IMR-90 (cell line): ENCODE results near the gene GABRB3. TPM values are rescaled to one million over a fixed set of nuclear protein-coding genes. Genes with fewer than 3 reads are reported as not detected.

Experiments used
- ATAC-seq: fragments of 200-7000 bp; cut with Tn5 transposase; 2 replicates; pipeline ENCODE4 v1.9.1; 2020; ENCODE audit warnings: low read depth, mild to moderate bottlenecking, moderate library complexity
- BruUV-seq: library from RNA; stranded (reverse); fragments of 400-500 nt; replicated peaks from 2 replicates; lab custom pipeline; 2021; lab: Mats Ljungman, UMichigan
- CTCF ChIA-PET: fragments of 300-600 bp; formaldehyde crosslinking; extraction: SDS; loops from one replicate; lab custom pipeline; 2021; ENCODE audit warnings: antibody characterized with exemption; lab: Yijun Ruan, JAX
- POLR2A ChIA-PET: fragments of 300-600 bp; sonication (Branson Sonifier 250); formaldehyde crosslinking; loops from one replicate; lab custom pipeline; 2022; ENCODE audit warnings: antibody characterized with exemption; ENCODE audit not compliant: unreplicated experiment; lab: Charles Lee
- DNase-seq: peaks from one replicate; pipeline ENCODE4 v3.0.0; 2013
- H2AFZ ChIP-seq: replicated peaks from 2 replicates; pipeline ENCODE3; 2013; ENCODE audit warnings: low read length, mild to moderate bottlenecking; ENCODE audit not compliant: poor library complexity
- H2AK5ac ChIP-seq: 2 replicates; pipeline ENCODE4 v1.6.1; 2013; ENCODE audit warnings: low read depth, low read length, inconsistent platforms
- H2AK9ac ChIP-seq: replicated peaks from 2 replicates; pipeline ENCODE3; 2013; ENCODE audit warnings: mild to moderate bottlenecking, low read depth, low read length, moderate library complexity; ENCODE audit not compliant: poor library complexity
- H2BK120ac ChIP-seq: 2 replicates; pipeline ENCODE4 v1.6.1; 2013; ENCODE audit warnings: low read depth, low read length, inconsistent platforms
- H2BK15ac ChIP-seq: 3 replicates; pipeline ENCODE4 v1.6.1; 2013; ENCODE audit warnings: low read depth, low read length, inconsistent platforms
- H2BK20ac ChIP-seq: 2 replicates; pipeline ENCODE4 v1.6.1; 2013; ENCODE audit warnings: low read depth, mild to moderate bottlenecking, inconsistent platforms, low read length, moderate library complexity
- H2BK5ac ChIP-seq: 2 replicates; pipeline ENCODE4 v1.6.1; 2013; ENCODE audit warnings: mild to moderate bottlenecking, low read depth, low read length, inconsistent platforms; ENCODE audit not compliant: poor library complexity, severe bottlenecking
- H3K14ac ChIP-seq: replicated peaks from 2 replicates; pipeline ENCODE4 v1.6.1; 2013; ENCODE audit warnings: low read depth, low read length, inconsistent platforms
- H3K18ac ChIP-seq: 2 replicates; pipeline ENCODE4 v1.6.1; 2013; ENCODE audit warnings: low read depth, low read length, control low read depth
- H3K23ac ChIP-seq: 2 replicates; pipeline ENCODE4 v1.6.1; 2013; ENCODE audit warnings: low read depth, low read length, inconsistent platforms
- H3K27ac ChIP-seq: 2 replicates; pipeline ENCODE4 v1.5.1; 2013; ENCODE audit warnings: mild to moderate bottlenecking, control low read depth, low read length; ENCODE audit not compliant: insufficient read depth
- H3K27me3 ChIP-seq: 2 replicates; pipeline ENCODE4 v1.6.1; 2013; ENCODE audit warnings: low read length; ENCODE audit not compliant: control insufficient read depth, insufficient read depth
- H3K36me3 ChIP-seq: 2 replicates; pipeline ENCODE4 v1.6.1; 2013; ENCODE audit warnings: low read length, mixed read lengths; ENCODE audit not compliant: control insufficient read depth, insufficient read depth
- H3K4ac ChIP-seq: 2 replicates; pipeline ENCODE4 v1.6.1; 2013; ENCODE audit warnings: low read depth, low read length, inconsistent platforms
- H3K4me1 ChIP-seq: 2 replicates; pipeline ENCODE4 v1.6.1; 2013; ENCODE audit warnings: low read length, mixed read lengths; ENCODE audit not compliant: control insufficient read depth, insufficient read depth
- H3K4me2 ChIP-seq: 2 replicates; pipeline ENCODE4 v1.6.1; 2013; ENCODE audit warnings: low read depth, mild to moderate bottlenecking, control low read depth, low read length, moderate library complexity
- H3K4me3 ChIP-seq: 2 replicates; pipeline ENCODE4 v1.5.1; 2013; ENCODE audit warnings: low read depth, mild to moderate bottlenecking, control low read depth, low read length, moderate library complexity; ENCODE audit not compliant: insufficient read depth
- H3K56ac ChIP-seq: 2 replicates; pipeline ENCODE4 v1.6.1; 2013; ENCODE audit warnings: low read length, inconsistent platforms; ENCODE audit not compliant: insufficient read depth; ENCODE audit errors: extremely low read depth
- H3K79me1 ChIP-seq, 2 experiments: 2 replicates each; pipeline ENCODE4 v1.6.1; 2013; ENCODE audit warnings: low read length in 2 of 2, inconsistent platforms in 1 of 2, low read depth in 1 of 2
- H3K9ac ChIP-seq: 2 replicates; pipeline ENCODE4 v1.6.1; 2013; ENCODE audit warnings: low read depth, low read length, control low read depth
- H3K9me1 ChIP-seq: 2 replicates; pipeline ENCODE4 v1.6.1; 2013; ENCODE audit warnings: low read length, inconsistent platforms; ENCODE audit not compliant: insufficient read depth
- H3K9me3 ChIP-seq: 2 replicates; pipeline ENCODE4 v1.6.1; 2013; ENCODE audit warnings: low read length; ENCODE audit not compliant: control insufficient read depth, insufficient read depth
- H4K20me1 ChIP-seq: 2 replicates; pipeline ENCODE4 v1.6.1; 2013; ENCODE audit warnings: low read length, inconsistent platforms; ENCODE audit not compliant: insufficient read depth
- H4K5ac ChIP-seq: 2 replicates; pipeline ENCODE4 v1.6.1; 2013; ENCODE audit warnings: mild to moderate bottlenecking, low read depth, low read length, control low read depth
- H4K8ac ChIP-seq, 2 experiments: 2 replicates each; pipeline ENCODE4 v1.6.1; 2013; ENCODE audit warnings: low read depth in 2 of 2, low read length in 2 of 2, control low read depth in 1 of 2, inconsistent platforms in 1 of 2
- H4K91ac ChIP-seq: 2 replicates; pipeline ENCODE4 v1.6.1; 2013; ENCODE audit warnings: low read depth, low read length, inconsistent platforms; ENCODE audit not compliant: insufficient read depth
- CEBPB ChIP-seq: IDR thresholded peaks from 2 replicates; pipeline ENCODE4 v1.6.1; 2012; ENCODE audit warnings: low read depth, low read length, improper control_type of control experiment
- MXI1 ChIP-seq: IDR thresholded peaks from 2 replicates; pipeline ENCODE4 v1.6.1; 2012; ENCODE audit warnings: low read depth, mild to moderate bottlenecking, low read length, moderate library complexity, borderline replicate concordance
- NFE2L2 ChIP-seq: fragments of 150-350 bp; IDR thresholded peaks from 2 replicates; pipeline ENCODE4 v1.6.1; 2016; ENCODE audit warnings: low read depth, mild to moderate bottlenecking, low read length
- POLR2A ChIP-seq: IDR thresholded peaks from 2 replicates; pipeline ENCODE4 v1.6.1; 2012; ENCODE audit warnings: mild to moderate bottlenecking, low read depth, low read length
- RCOR1 ChIP-seq: IDR thresholded peaks from 2 replicates; pipeline ENCODE4 v1.6.1; 2012; ENCODE audit warnings: mild to moderate bottlenecking, low read length, improper control_type of control experiment; ENCODE audit not compliant: insufficient replicate concordance
- WGBS, 2 experiments: methylation state at CpG; one replicate each; pipeline versions ENCODE4 v1.1.5 to v1.1.7; 2013; ENCODE audit warnings: missing lambda C conversion rate in 2 of 2; ENCODE audit not compliant: insufficient read length in 1 of 2; ENCODE audit errors: extremely low coverage in 2 of 2; 5-methylcytosine and 5-hydroxymethylcytosine counted together
- dilution Hi-C: fragments of 300-500 bp; cut with HindIII; formaldehyde crosslinking; loops from one replicate; pipeline ENCODE4 v1.14.3; 2018; ENCODE audit warnings: low sequenced_read_pairs; ENCODE audit not compliant: unreplicated experiment
- in situ Hi-C: fragments of 300-500 bp; cut with MboI; formaldehyde crosslinking; loops from 3 replicates; pipeline ENCODE4 v1.14.3; 2019; ENCODE audit warnings: low sequenced_read_pairs, inconsistent platforms, mixed read lengths
- intact Hi-C: fragments of 100-400 bp; cut with micrococcal nuclease; formaldehyde crosslinking; loops from 2 replicates; pipeline ENCODE4 v1.10.0; 2022
- polyA plus RNA-seq, 3 experiments: library from polyadenylated mRNA; depleted of rRNA; stranded (reverse); fragments of >200 nt; gene quantifications; 2 replicates each; pipeline ENCODE4 v1.2.3, GENCODE V29; 2012; ENCODE audit warnings: low replicate concordance in 1 of 3
- total RNA-seq: library from RNA; depleted of rRNA; stranded (reverse); fragments of >200 nt; gene quantifications from 2 replicates; pipeline ENCODE4 v1.2.3, GENCODE V29; 2012
- TF ChIP-seq, protein P1 (sequence below): conservative IDR thresholded peaks from 2 replicates; pipeline ENCODE4 v1.5.1; 2012; ENCODE audit warnings: mild to moderate bottlenecking, low read depth, low read length, improper control_type of control experiment
- TF ChIP-seq, protein P2 (sequence below): fragments of 150-350 bp; IDR thresholded peaks from 2 replicates; pipeline ENCODE4 v1.6.1; 2016; ENCODE audit warnings: low read depth, mild to moderate bottlenecking, low read length, moderate library complexity, borderline replicate concordance

GABRB3 gene
- total and polyA plus RNA-seq, 2 of the 4 experiments (the other 2 are of a cell fraction): 0.36 to 0.54 TPM

- POLR2A ChIA-PET: no interaction called here
- Histone ChIP-seq H2BK120ac (no peak overlapping the region), H3K36me3 (no peaks in the 10 kb centered on the region), H4K20me1 (no peaks in the 10 kb centered on the region), H4K5ac (no peak overlapping the region), H3K9me3 (peaks cover 19% of the 10 kb centered on the region), H3K4me3 (no peak overlapping the region), H3K27ac (no peak overlapping the region), H2BK15ac (no peak overlapping the region), H3K56ac (no peak overlapping the region), H3K23ac (no peak overlapping the region), H3K4ac (no peak overlapping the region), H3K27me3 (no peaks in the 10 kb centered on the region), H2AK9ac (no peak overlapping the region), H4K8ac (no peak overlapping the region), H3K14ac (no peak overlapping the region), H2AFZ (no peak overlapping the region), H3K9ac (no peak overlapping the region), H2AK5ac (no peak overlapping the region), H3K4me1 (no peaks in the 10 kb centered on the region), H2BK20ac (no peak overlapping the region), H4K91ac (no peak overlapping the region), H2BK5ac (no peak overlapping the region), H3K4me2 (no peak overlapping the region), H3K18ac (no peak overlapping the region), H3K79me1 (no peaks in the 10 kb centered on the region), H3K9me1 (no peaks in the 10 kb centered on the region)
- CTCF ChIA-PET: interaction anchor here (1.6 kb wide), 1 partner anchor 12 kb away, joined by 3 read pairs; no protein-coding TSS in a partner anchor
- in situ Hi-C loops (no loop called here), intact Hi-C loops (no loop called here), dilution Hi-C loops (no loop called here)
- no CpG with 5 or more reads among the region's 3 CpGs for WGBS, 2 experiments
- BruUV-seq: no TSS peak
- DNase-seq (no peak), ATAC-seq (no peak)
- no peak for TF ChIP-seq CEBPB
- TF ChIP-seq RCOR1: no peak
- TF ChIP-seq, protein P1, sequence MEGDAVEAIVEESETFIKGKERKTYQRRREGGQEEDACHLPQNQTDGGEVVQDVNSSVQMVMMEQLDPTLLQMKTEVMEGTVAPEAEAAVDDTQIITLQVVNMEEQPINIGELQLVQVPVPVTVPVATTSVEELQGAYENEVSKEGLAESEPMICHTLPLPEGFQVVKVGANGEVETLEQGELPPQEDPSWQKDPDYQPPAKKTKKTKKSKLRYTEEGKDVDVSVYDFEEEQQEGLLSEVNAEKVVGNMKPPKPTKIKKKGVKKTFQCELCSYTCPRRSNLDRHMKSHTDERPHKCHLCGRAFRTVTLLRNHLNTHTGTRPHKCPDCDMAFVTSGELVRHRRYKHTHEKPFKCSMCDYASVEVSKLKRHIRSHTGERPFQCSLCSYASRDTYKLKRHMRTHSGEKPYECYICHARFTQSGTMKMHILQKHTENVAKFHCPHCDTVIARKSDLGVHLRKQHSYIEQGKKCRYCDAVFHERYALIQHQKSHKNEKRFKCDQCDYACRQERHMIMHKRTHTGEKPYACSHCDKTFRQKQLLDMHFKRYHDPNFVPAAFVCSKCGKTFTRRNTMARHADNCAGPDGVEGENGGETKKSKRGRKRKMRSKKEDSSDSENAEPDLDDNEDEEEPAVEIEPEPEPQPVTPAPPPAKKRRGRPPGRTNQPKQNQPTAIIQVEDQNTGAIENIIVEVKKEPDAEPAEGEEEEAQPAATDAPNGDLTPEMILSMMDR: no peak
- TF ChIP-seq, protein P2, sequence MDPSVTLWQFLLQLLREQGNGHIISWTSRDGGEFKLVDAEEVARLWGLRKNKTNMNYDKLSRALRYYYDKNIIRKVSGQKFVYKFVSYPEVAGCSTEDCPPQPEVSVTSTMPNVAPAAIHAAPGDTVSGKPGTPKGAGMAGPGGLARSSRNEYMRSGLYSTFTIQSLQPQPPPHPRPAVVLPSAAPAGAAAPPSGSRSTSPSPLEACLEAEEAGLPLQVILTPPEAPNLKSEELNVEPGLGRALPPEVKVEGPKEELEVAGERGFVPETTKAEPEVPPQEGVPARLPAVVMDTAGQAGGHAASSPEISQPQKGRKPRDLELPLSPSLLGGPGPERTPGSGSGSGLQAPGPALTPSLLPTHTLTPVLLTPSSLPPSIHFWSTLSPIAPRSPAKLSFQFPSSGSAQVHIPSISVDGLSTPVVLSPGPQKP: no peak
- no peak for TF ChIP-seq NFE2L2
- no peak for TF ChIP-seq POLR2A
- TF ChIP-seq MXI1: no peak
These were observed 222.0 kb downstream of the GABRB3 start for GRCh38 chr15:26550880-26551279.
